HG02852 (cell line): ENCODE measurements around the gene GPR17.

Source experiments
- ATAC-seq: cut with Tn5 transposase; IDR thresholded peaks from one replicate; pipeline ENCODE4 v1.9.1; 2021; ENCODE audit warnings: mild to moderate bottlenecking, moderate library complexity; ENCODE audit not compliant: unreplicated experiment

Gene GPR17

DNA sequence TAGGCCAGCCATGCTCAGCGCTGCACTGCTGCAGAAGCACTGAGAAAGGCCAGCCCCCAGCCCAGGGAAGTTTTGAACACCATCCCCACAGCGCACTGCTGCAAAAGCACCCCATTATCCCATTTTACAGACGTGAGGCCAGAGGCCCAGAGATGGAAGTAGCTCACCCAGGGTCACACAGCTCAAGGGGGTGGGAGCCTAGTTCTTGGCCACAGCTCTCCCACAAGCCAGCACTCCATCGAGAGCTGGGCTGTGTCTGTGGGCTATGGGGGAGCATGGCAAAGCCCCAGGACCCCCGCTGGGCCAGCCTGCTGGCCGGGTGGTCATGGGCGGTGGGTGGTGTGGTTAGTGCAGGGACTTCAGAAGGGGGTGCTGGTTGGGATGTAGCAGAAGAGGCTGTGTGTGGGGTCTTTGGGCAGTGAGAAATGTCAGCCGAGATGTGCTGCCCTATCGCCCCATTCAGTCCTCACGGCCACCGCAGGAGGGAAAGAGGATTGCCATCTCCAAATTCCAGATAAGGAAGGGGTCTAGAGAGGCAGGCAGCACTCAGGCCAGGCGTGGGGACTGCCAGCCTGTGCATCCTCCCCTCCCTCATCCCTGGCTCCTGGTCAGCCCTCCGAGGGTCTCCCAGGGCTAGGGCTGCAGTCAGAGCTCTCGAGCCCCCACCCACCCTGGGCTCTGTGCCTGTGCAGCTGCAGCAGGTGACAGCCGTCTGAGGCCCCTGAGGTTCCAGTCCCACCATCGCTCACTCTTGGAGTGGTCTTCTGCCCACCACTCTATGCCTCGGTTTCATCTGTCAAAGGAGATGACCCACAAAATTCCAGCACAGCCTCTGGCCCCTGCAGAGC lies 17.0 kb upstream of the GPR17 start:
- ATAC-seq = no peak

- no peak for ATAC-seq
Observed at GRCh38 chr2:127629637-127630036, 16.3 kb upstream of the GPR17 start.

DNA sequence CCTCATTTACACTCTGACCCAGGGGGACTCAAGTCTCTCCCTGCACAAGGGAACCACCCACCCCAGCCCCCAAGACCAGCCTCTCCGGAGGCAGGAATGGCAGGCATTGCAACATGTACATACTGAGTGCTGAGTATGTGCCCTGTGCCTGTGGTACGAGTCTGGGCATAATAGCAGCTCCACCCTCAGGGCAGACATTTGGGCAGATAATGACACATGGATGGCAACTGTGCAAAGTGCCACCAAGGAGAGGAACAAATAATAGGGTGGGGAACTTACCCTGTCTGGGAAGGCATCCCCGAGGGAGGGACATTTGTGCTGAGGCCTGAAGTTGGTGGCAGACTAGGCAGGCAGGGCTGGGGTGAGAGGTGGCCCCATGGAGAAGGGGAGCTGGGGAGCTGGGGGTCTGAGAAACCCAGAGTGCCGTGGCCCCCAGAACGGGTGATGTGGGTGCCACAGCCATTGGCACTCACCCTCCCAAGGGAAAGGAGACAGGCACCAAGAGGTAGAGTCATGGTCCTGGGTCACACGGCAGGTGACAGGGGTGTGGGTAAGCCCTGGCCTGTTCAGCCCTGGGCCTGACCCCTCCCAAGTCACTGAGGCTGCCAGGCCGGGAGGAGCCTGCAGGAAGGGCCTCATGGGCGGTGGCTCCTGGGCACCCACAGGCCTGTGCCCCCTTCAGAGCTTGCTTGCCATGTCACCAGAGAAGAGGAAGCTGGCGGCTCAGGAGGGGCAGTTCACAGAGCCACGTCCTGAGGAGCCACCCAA lies 15.7 kb upstream of the GPR17 start:
- no peak for ATAC-seq

DNA sequence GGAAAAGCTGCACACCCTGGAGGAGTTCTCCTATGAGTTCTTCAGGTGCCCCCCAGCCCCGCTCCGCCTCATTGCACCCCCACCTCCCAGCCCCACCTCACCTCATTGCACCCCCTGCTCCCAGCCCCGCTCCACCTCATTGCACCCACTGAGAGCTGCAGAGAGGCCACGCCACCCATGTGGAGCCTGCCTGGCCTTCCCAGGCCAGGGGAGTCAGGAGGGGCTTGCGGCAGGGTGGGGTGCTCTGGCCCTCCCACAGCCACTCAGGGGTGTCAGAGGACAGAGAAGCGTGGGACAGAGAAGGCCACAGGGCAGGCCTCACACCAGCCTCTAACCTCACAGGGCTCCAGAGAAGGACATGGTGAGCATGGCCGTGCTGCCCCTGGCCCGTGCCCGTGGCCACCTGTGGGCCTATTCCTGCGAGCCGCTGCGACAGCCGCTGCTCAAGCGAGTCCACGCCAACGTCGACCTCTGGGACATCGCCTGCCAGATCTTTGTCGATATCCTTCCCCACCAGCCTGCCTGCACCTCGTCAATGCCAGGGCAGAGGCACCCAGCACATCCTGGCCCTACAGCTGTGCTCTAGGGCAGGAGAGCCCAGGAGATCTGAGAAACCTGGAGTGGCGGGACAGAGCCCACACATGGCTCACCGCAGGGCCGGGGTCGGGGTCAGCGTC lies 15.0 kb upstream of the GPR17 start:
- ATAC-seq = no peak

DNA sequence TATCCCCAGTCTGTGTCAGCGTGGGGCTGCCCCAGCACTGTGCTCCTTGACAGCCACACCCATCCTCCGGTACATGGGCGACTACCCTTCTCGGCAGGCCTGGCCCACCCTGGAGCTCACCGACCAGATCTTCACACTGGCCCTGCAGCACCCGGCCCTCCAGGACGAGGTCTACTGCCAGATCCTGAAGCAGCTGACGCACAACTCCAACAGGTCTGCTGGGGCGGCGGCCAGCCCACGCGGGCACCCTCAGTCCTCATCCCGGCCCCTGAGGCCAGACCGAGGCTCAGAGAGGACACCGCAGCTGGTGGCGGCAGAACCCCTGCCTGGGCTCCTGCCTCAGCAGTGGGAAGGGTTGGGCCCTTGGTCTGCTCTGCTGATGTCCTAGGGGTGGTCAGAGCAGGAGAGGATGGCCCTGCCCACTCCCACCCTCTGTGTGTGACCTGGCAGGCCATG lies 14.4 kb upstream of the GPR17 start:
- ATAC-seq = no peak

- no peak for ATAC-seq
Observed at GRCh38 chr2:127631997-127632581, 13.9 kb upstream of the GPR17 start.

DNA sequence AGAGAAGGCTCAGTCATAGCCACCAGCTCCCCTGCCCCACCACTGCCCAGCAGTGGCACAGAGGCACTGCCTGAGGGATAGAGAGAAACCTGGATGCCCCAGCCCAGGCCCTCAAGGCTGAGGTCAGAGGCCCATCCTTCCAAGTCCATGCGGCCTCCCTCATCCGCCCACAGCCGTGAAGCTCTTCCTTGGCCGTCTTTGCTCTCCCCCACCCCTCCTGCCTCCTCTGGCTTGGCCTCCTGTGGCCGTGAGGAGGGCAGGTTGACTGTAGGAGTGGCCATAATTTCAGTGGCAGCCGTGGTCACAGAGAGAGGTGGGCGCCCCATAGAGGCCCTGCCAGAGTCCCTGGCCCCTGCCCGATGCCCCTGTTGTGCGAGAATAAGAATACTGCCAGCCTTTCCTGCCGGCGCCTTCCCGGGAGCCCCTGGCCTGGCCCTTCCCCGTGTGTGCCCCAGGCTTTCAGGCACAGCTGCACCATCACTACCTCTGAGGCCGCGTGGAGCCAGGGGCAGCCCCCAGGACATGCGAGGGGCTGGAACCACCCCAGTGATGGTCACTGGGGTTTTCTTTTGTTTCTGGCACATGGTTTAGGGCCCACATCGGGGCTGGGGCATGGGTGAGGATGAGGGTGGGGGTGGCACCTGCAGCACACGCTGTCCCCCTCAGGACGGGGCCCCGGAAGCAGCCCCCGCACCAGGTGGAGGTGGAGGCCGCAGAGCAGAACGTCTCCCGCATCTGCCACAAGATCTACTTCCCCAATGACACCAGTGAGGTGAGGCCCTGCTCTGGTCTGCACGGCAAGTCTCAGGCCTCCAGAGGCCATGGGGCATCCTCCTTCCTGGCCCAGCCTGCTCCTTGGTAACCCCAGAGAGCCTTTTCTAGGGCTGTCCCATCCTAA lies 13.1 kb upstream of the GPR17 start:
- peak; percentile 59 for ATAC-seq

DNA sequence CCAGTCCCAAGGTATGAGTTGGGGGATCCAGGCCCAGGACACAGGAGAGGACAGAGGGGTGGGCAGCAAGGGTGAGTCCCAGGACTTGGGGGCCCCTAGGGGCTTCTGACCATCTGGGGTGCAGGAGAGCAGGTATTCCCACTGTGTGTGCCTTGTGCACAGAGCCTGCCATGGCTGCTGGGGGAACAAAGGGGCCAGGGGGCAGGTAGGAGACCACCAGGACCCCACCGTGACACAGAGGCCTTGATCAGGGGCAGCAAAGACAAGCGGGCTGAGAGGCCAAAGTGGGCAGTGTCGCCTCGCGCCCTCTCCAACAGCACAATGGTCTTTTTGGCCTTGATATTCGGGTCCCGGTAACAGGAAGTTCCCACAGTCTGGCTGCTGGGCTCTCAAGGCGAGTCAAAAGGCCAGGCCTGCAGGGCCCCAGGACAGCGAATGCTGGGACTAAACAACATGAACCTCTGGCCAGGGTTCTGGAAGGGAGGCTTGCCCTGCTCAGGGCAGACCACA lies 12.3 kb upstream of the GPR17 start:
- ATAC-seq = no peak

DNA sequence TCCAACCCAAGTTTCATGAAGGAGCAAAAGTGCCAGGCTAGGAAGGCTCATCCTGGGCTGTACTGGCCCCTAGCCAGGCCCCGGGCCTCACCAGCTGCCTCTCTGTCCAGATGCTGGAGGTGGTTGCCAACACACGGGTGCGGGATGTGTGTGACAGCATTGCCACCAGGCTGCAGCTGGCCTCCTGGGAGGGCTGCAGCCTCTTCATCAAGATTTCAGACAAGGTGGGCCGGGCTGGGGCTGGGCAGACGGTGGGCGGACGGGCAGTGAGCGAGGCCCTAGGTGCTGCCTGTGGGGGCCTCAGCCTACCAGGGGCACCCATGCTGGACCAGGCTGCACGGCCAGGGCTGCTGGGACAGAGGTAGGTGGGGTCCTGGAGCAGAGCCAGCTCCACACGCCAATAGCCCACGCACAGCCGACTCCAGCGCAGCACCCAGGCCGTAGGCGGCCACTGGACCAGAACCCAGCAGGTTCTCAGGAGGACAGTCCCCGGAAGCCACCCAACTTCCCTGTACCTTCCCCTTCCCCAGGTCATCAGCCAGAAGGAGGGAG lies 11.8 kb upstream of the GPR17 start:
- no peak for ATAC-seq

DNA sequence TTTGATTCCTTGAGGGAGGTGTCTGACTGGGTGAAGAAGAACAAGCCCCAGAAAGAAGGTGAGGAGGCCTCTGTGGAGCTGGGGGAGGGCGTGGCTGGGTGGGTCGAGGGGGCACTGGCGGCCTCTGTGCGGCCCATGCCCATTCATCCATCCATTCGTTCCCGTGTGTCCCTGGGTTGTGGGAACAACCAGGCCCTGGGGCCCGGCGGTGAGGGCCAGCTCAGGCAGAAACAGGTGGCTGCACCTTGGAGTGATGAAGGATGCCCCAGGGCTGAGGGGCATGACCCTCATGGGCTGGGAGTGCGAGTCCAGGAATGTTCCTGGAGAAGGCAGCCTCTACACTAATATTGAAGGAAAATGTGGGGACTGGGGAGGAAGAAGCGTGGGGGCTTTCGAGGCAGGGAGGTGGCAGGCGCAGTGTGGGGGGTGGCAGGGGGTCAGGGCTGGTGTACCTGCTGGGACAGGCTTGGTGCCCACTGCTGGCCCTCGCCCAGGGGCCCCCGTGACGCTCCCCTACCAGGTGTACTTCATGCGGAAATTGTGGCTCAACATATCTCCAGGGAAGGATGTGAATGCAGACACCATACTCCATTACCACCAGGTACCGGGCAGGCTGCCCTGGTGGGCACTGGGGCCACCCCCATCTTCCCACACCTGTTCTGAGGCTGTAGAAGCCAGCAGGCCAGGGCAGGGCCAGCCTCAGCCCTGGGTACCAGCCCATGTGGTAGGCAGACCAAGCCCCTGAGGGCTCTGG lies 11.2 kb upstream of the GPR17 start:
- no peak for ATAC-seq

- no peak for ATAC-seq
Observed at GRCh38 chr2:127635380-127636237, 10.3 kb upstream of the GPR17 start.

DNA sequence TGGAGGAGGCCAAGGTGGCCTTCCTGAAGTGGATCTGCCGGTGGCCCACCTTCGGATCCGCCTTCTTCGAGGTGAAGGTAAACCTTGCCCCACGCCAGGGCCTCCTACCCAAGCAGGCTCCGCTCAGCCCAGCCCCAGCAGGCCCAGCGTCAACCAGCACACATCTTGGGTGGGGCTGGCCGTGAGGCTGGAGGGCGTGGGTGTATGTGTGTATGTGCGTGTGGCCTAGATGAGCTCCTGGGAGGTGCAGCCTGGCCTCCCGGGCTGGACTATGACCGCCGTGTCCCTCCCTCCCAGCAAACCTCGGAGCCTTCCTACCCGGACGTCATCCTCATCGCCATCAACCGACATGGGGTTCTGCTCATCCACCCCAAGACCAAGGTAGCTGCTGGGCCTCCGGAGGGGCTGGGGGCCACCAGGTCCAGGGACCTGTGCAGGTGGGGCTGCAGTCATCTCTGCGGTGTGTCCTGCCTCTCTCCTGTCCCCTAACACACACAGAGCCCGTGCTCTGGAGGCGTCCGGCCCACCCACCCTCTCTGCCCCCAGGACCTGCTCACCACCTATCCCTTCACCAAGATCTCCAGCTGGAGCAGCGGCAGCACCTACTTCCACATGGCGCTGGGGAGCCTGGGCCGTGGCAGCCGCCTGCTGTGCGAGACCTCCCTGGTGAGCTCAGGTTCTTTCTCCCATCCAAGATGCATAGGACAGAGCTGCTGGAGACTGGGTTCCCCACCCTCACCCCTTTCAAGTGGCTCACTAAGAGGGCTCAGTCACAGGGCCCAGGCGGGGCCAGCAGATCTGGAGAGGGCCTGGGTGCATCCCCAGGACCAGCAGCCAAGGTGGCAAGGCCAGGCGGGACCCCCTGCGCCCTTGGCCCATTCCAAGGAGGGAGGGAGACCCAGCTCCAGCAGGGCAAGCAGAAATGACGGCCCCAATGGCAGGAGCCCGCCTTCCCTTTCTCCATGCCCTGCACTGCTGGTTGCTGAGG lies 9.4 kb upstream of the GPR17 start:
- ATAC-seq = no peak

DNA sequence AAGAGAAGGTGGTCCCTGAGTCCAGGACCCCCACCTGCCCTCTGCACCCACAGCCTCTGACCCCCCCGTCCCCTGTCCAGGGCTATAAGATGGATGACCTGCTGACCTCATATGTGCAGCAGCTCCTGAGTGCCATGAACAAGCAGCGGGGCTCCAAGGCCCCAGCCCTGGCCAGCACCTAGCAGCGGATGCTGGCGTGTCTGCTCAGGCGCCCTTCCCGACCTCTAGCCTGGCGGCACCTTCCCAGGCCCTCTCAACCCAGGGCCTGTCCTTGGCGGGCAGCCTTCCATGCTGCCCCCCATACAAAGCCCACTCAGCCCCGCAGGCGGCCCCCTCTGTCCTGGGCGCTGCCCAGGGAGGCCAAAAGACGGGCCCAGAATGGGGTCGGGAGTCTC lies 8.7 kb upstream of the GPR17 start:
- no peak for ATAC-seq

- no peak for ATAC-seq
Observed at GRCh38 chr2:127637725-127638252, 8.2 kb upstream of the GPR17 start.

- no peak for ATAC-seq
Observed at GRCh38 chr2:127638361-127639110, 7.4 kb upstream of the GPR17 start.

DNA sequence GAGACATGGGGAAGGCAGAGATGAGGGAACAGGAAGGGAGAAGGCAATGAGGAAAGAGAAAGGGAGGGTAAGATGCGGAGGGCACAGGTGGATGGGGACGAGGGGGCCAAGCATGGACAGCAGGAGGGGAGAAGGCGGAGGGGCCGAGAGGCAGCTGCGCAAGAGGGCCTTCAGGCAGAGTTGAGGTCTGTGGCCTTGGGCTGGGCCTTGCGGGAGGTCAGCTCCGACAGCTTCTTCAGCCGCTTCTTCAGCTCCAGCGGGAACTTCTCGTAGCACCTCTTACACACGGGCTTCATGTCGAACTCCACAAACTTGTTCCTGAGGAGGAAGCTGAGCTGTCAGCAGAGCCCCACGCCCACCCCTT lies 6.9 kb upstream of the GPR17 start:
- ATAC-seq = no peak
